Urinary bladder (tissue), 4 donors: Measurements from ENCODE around the gene TMEM165. TPM values are rescaled to one million over a fixed set of nuclear protein-coding genes. Genes with fewer than 3 reads are reported as not detected.
"Not testable (repeated sequence)": the region's sequence is repeated elsewhere in the genome, so short reads cannot be mapped to it uniquely, and the experiment has no call there.

Experiments
- DNase-seq: peaks from one replicate; pipeline ENCODE4 v3.0.0-alpha.2; 2015; ENCODE audit errors: extremely low spot score
- H3K27ac ChIP-seq: one replicate; pipeline ENCODE4 v1.5.1; 2013; ENCODE audit warnings: low read depth, mild to moderate bottlenecking, moderate library complexity
- H3K36me3 ChIP-seq: one replicate; pipeline ENCODE4 v1.6.1; 2013; ENCODE audit warnings: mild to moderate bottlenecking, moderate library complexity; ENCODE audit not compliant: insufficient read depth
- H3K4me1 ChIP-seq: one replicate; pipeline ENCODE4 v1.6.1; 2013; ENCODE audit warnings: mild to moderate bottlenecking, moderate library complexity; ENCODE audit not compliant: insufficient read depth
- H3K4me3 ChIP-seq: one replicate; pipeline ENCODE4 v1.5.1; 2013; ENCODE audit warnings: low read depth, low read length
- WGBS: extraction: QIAGEN DNeasy Blood & Tissue Kit; methylation state at CpG from one replicate; pipeline ENCODE4 v1.1.7; 2013; 5-methylcytosine and 5-hydroxymethylcytosine counted together
- polyA plus RNA-seq: library from polyadenylated mRNA; stranded (reverse); fragments of 200-250 nt; gene quantifications from one replicate; pipeline ENCODE4 v1.2.3, GENCODE V29; 2013
- total RNA-seq: library from RNA; depleted of rRNA; stranded (reverse); fragments of >200 nt; gene quantifications from one replicate; pipeline ENCODE4 v1.2.3, GENCODE V29; 2014
- donor health status: healthy with polysubstance abuse.
- donor health status: healthy.

TMEM165 gene
- total and polyA plus RNA-seq, 2 donors = 64.9 to 172 TPM

DNA sequence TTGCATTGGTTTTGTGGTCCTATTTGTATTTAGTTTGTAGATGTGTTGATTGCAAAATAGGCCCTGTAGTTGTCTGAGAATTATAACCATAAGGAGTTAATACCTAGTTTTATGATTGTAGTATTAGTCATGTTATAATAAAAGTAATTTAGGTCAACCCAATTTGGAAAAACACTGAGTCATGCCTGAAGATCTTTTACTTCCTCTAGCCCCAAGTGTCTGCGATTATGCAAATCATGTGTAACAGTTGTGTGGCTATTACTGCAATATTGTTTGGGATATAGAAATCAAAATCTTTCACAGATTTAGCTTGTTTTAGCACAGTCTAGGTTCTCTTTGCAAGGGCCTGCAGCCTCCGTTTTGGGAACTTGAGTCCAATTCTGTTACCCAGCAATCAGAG lies 37.1 kb upstream of the TMEM165 start:
- Histone ChIP-seq H3K4me1 (peaks cover 2% of the 10 kb centered on the region), H3K4me3 (no peak overlapping the region), H3K36me3 (no peaks in the 10 kb centered on the region), H3K27ac (peak overlapping the region; percentile 30)
- 26% methylated on average over 2 of the region's 2 CpGs for WGBS
- no peak for DNase-seq

DNA sequence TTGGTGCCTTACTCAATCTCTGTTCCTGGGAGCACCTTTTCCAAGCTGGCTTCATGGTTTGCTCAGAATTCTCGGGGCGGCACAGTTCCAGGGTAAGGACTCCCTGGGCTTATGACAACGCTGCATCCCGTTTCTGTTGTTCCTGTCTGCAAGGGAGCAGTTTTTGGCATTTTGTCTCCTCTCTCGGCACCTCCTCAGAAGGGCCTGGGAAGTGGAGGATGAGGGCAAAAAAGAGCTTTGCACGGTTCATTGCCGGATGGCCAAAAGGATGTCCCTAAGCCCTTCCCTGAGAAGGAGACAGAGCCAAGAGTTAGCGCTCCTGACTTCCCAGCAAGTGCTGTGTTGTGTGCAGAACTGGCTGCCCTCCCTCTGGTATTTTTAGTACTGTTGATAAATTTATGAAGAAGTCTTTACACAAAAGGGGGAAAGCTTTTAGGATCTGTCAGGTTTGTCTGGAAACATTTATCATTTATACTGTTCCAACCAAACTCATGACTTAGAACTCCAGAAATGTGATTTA lies 36.3 kb upstream of the TMEM165 start:
- Histone ChIP-seq H3K4me1 (peaks cover 2% of the 10 kb centered on the region), H3K27ac (peak overlapping the region; percentile 15), H3K4me3 (no peak overlapping the region), H3K36me3 (no peaks in the 10 kb centered on the region)
- 38% methylated on average over 8 of the region's 8 CpGs for WGBS
- DNase-seq = no peak

DNA sequence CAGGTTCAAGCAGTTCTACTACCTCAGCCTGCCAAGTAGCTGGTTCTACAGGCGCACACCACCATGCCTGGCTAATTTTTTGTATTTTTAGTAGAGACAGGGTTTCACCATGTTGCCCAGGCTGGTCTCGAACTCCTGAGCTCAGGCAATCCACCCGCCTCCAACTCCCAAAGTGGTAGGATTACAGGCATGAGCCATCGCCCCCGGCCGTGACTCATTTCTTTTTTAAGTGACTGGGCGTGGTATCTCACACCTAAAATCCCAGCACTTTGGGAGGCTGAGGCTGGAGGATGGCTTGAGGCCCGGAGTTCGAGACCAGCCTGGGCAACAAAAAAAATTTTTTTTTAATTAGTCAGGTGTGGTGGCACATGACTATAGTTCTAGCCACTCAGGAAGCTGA lies 32.8 kb upstream of the TMEM165 start:
- not testable (repeated sequence) for H3K4me1 ChIP-seq, H3K36me3 ChIP-seq, H3K4me3 ChIP-seq, H3K27ac ChIP-seq, DNase-seq
- 97% methylated on average over 9 of the region's 9 CpGs for WGBS

DNA sequence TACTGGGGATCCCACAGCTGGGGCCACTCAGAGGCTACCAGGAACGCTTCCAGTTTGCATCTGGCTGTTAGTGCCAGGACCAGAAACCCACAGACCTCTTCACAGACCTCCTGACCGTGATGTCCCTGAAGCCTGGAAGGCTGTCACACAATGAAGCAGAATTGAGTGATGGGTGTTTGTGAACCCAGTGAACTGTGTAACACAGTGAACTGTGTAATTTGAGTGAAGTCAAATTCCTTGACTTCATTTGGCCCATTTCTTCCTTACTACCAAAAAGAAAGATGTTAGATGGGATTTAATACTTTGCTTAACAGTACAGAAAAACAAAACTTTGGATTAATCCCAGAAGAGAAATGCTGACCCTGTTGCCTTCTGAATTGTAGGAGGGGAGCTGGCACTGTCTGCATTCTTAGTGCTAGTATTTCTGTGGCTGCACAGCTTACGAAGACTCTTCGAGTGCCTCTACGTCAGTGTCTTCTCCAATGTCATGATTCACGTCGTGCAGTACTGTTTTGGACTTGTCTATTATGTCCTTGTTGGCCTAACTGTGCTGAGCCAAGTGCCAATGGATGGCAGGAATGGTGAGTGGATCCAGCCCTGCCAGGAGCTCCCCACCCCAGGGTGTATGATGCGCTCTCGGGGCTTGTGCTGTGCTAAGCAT lies 31.9 kb upstream of the TMEM165 start:
- Histone ChIP-seq H3K4me1 (no peaks in the 10 kb centered on the region), H3K27ac (no peak overlapping the region), H3K4me3 (no peak overlapping the region), H3K36me3 (no peaks in the 10 kb centered on the region)
- WGBS = 84% methylated on average over 9 of the region's 9 CpGs
- DNase-seq = no peak

DNA sequence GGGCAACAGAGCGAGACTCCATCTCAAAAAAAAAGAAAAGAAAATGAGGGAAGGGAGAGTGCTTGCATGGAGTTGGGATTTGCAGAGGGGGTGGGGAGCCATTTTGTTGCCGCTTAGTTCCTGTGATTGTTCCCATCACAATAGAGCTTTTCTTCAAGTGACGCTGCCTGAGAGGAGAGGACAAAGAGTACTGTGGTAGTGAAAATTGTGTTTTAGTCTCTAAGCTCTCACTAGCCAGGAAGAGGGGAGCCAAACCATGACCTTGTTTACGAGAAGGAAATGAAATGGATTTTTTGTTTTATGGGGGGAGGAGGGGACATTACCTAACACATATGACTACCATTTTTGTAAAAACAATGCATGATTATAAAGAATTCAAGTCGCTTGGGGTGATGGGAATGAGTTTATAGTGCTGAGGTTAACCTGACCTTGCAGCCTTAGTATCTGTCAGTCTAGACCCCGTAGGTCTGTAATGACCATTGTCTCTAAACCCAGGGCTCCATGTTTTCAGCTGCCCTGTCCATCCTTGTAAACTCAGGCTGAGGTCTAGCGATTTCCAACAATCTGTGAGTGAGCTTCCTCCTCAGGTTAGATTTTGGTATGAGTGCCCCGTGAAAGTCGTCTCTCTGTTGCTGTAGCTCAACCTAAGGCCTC lies 30.9 kb upstream of the TMEM165 start:
- no peak overlapping the region for H3K27ac ChIP-seq
- whole genome bisulfite sequencing = 89% methylated on average over 9 of the region's 9 CpGs

DNA sequence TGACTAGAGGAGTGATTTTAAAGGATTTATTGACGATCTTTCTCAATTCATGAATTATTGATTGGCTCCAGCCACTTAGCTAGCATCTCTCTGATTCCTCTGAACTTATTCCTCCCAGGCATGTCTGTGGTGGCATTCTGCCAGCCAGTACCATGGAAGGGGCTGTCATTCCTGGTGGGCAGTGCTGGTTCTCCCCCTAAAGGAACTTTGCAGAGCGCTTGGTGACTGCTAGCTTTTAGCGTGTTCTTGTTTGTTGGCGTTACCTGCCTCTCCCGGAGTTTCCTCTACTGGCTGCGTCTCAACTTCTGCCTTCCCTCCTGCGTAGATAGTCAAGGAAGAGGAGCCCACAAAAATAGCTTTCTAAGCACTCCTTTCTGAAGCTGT lies 30.4 kb upstream of the TMEM165 start:
- Histone ChIP-seq H3K4me1 (no peaks in the 10 kb centered on the region), H3K4me3 (no peak overlapping the region), H3K27ac (no peak overlapping the region), H3K36me3 (no peaks in the 10 kb centered on the region)
- WGBS = 89% methylated on average over 7 of the region's 7 CpGs
- DNase-seq = no peak

More for the DNA sequence above, 30.9 kb upstream of the TMEM165 start:
- DNase-seq = no peak
- no peaks in the 10 kb centered on the region for H3K36me3 ChIP-seq
- no peaks in the 10 kb centered on the region for H3K4me1 ChIP-seq
- no peak overlapping the region for H3K4me3 ChIP-seq

DNA sequence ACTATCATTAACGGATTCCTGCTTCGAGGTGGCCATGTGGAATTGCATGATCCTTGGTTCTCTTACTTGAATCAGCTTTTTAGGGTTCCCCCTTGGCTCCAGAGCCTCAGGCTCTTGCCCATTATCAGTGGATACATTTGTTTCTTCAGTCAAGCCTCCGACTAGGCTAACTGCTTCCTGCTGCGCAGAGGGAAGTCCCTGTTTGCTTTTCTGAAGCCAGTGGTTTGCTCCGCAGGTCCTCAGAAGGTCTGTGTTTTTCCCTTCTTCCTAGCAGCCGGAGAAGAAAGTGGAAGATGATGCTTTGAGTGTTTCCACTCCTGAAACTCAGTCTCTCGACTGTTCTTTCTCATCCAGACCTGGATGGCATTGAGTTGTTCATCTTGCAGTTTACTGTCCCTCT lies 29.1 kb upstream of the TMEM165 start:
- no peak for DNase-seq
- no peak overlapping the region for H3K4me3 ChIP-seq
- no peaks in the 10 kb centered on the region for H3K4me1 ChIP-seq
- WGBS = 92% methylated on average over 7 of the region's 7 CpGs
- H3K27ac ChIP-seq = no peak overlapping the region
- H3K36me3 ChIP-seq = no peaks in the 10 kb centered on the region

DNA sequence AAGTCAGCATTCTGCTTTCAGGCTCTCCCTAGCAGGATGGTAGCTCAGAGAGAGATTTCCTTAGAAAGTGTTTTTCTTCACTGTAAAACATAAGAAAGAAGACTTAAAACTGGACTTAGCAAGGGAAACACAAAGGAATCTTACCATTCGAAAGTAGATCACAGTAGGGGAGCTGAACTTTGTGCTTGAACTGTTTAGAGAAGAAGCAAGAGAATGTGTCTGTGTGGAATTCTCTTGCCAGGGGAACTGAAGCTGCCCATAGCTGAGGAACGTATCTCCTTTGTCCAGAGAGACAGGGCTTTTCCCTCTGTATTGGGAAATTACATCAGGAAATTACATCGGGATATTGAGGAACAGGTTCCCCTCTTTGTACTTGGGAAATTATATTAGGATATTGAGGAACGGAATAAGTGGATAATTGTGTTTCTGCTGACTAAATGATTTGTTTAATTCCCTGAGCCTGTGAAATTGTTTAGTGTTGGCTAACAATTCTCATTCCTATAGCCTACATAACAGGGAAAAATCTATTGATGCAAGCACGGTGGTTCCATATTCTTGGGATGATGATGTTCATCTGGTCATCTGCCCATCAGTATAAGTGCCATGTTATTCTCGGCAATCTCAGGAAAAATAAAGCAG lies 28.6 kb upstream of the TMEM165 start:
- H3K4me3 ChIP-seq = no peak overlapping the region
- H3K27ac ChIP-seq = no peak overlapping the region
- no peak for DNase-seq
- H3K4me1 ChIP-seq = no peaks in the 10 kb centered on the region
- no peaks in the 10 kb centered on the region for H3K36me3 ChIP-seq
- WGBS = 86% methylated on average over 6 of the region's 6 CpGs

DNA sequence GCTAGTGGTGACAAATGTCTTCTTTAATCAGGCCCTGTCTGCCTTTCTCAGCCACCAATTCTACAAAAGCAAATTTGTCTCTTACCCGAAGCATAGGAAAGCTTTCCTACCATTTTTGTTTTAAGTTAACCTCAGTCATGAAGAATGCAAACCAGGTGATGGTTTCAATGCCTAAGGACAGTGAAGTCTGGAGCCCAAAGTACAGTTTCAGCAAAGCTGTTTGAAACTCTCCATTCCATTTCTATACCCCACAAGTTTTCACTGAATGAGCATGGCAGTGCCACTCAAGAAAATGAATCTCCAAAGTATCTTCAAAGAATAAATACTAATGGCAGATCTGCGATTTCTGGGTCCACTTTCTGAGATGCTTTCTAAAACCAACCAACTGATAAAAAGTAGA lies 25.8 kb upstream of the TMEM165 start:
- Histone ChIP-seq H3K27ac (no peak overlapping the region), H3K36me3 (no peaks in the 10 kb centered on the region), H3K4me3 (no peak overlapping the region), H3K4me1 (no peaks in the 10 kb centered on the region)
- DNase-seq = no peak
- WGBS = 94% methylated on average over 2 of the region's 2 CpGs

DNA sequence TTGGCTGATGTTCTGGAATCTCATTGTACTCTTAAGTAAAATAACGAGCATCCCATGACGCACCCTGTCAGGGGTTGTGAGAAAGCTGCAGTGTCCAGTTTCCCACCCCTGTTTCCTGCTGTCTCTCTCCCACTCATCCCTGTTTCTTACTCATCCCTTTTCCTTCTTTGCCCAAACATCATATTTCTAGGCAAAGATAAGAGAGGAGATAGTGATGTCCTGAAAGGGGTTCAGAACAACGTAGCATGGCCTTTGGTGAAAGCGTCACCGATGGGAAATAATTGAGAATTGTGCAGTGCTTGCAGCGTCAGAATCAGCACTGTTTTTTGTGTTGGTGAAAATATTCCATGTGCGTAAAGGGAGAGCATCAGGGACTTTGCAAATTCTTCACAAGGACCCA lies 23.5 kb upstream of the TMEM165 start:
- 88% methylated on average over 7 of the region's 7 CpGs for WGBS
- H3K36me3 ChIP-seq = no peaks in the 10 kb centered on the region
- H3K27ac ChIP-seq = no peak overlapping the region
- no peaks in the 10 kb centered on the region for H3K4me1 ChIP-seq
- DNase-seq = no peak
- H3K4me3 ChIP-seq = no peak overlapping the region

DNA sequence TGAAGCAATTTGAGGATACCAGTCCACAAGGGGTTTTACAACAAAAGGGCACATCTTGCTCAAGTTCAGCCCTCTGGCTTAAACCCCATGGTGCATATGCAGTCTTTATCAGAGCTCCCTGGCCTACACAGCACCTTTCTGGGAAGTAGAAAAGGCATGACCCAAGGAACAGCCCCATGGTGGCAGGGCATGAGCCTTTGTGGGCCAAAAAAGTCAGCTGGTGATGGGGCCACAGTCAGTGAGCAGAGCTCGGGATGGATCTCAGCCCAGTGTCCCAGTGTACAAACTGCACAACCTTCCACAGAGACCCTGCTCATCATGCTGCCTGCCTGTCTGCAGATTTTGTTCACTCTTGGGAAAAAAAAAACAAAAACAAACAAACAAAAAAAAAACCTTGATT lies 22.3 kb upstream of the TMEM165 start:
- DNase-seq = no peak
- no peak overlapping the region for H3K27ac ChIP-seq
- 100% methylated on average over 1 of the region's 1 CpG for WGBS
- H3K4me3 ChIP-seq = no peak overlapping the region
- no peaks in the 10 kb centered on the region for H3K4me1 ChIP-seq
- H3K36me3 ChIP-seq = no peaks in the 10 kb centered on the region

DNA sequence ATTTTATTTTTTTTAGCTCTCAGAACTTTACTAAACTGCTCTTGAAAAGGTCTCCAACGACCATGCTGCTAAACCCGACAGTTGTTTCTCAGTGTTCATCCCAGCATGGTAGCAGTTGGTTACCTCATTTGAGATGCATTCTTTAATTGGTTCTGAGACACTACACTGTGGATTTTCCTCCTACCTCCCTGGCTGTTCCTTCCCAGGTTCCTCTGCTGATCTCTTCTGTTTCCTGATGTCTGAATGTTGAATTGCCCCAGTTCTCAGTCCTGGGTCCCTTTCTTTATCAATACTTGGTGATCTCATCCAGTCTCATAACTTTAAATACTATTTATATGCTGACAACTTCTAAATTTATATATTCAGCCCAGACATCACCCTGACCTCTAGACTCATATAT lies 19.1 kb upstream of the TMEM165 start:
- no peaks in the 10 kb centered on the region for H3K4me1 ChIP-seq
- H3K36me3 ChIP-seq = no peaks in the 10 kb centered on the region
- WGBS = 92% methylated on average over 2 of the region's 2 CpGs
- no peak for DNase-seq
- H3K27ac ChIP-seq = no peak overlapping the region
- no peak overlapping the region for H3K4me3 ChIP-seq

DNA sequence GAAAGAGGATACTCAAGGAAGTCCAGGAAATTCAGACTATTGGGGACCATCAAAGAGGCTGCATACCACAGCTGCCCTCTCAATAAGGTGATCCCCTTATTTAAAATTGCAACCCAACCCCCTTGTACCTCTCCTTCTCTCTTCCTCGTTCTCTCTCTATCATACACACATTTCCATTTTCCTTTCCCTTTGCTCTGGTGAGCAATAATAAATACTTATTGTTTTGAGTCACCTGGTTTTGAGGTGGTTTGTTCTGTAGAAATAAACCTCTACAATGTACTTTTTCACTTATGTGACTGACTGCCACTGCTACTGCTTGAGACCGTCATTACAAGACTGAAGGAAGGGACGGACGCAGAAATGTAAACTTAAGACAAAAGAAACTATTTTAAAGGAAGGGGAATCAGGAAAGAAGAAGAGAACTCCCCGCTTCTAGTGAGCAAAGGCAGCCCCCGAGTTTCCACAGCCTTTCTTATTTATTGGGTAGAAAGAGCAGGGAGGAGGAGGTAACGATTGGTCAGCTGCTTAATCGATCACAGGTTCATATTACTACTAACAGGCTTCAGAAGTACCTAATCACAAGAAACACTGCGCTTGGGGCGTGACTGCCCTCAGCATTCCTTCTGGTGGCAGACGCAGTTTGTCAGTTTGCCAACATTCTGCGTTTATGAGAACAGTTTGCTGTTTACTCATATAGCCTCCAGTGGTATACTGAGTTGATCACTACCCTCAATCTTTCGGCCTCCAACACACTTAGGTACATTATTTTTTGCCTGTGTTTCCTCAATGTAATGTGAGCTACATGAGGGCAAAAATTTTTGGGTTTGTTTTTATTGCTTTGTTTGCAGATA lies 16.9 kb upstream of the TMEM165 start:
- Histone ChIP-seq H3K4me3 (no peak overlapping the region), H3K27ac (peak overlapping the region; percentile 74), H3K4me1 (no peaks in the 10 kb centered on the region), H3K36me3 (no peaks in the 10 kb centered on the region)
- WGBS = 74% methylated on average over 13 of the region's 13 CpGs
- DNase-seq = no peak
